Neural progenitor cell (in vitro differentiated cells): Measurements from ENCODE around the gene MXRA8.

Experiments used
- CTCF ChIP-seq: fragments of 200-600 bp; sonication (generic); IDR thresholded peaks from 2 replicates; pipeline ENCODE4 v1.5.1; 2017; ENCODE audit warnings: antibody characterized with exemption, mild to moderate bottlenecking
- EZH2phosphoT487 ChIP-seq: fragments of 200-600 bp; sonication (generic); IDR thresholded peaks from 2 replicates; pipeline ENCODE4 v1.6.1; 2017; ENCODE audit warnings: antibody characterized with exemption

- TF ChIP-seq CTCF (no peak), EZH2phosphoT487 (no peak)
These were observed 55.3 kb downstream of the MXRA8 start for GRCh38 chr1:1302951-1303509.
